Coronary artery (tissue), 2 donors: Measurements from ENCODE around the gene TSACC.

ENCODE experiments used
- DNase-seq: peaks from one replicate; pipeline ENCODE4 v3.0.0-alpha.2; 2017; ENCODE audit warnings: low spot score
- H3K27ac ChIP-seq, 2 donors: fragments of 200-600 bp; sonication (generic); one replicate each; pipeline ENCODE4 v1.5.1; 2016 to 2019
- H3K4me3 ChIP-seq: fragments of 200-600 bp; sonication (generic); 2 replicates; pipeline ENCODE4 v1.5.1; 2016; ENCODE audit warnings: mild to moderate bottlenecking, moderate library complexity
- CTCF ChIP-seq: fragments of 200-600 bp; sonication (generic); IDR thresholded peaks from one replicate; pipeline ENCODE4 v1.5.1; 2019; ENCODE audit warnings: antibody characterized with exemption

Gene TSACC

GRCh38 chr1:156376146-156376545, 37.8 kb downstream of the TSACC start:
- no peak overlapping the region for H3K4me3 ChIP-seq

GRCh38 chr1:156376958-156377919, 38.9 kb downstream of the TSACC start:
- Histone ChIP-seq H3K27ac (no peak overlapping the region), H3K4me3 (no peak overlapping the region)
- DNase-seq = no peak
- no peak for TF ChIP-seq CTCF

More at GRCh38 chr1:156376146-156376545, 37.8 kb downstream of the TSACC start:
- TF ChIP-seq CTCF = no peak
- no peak for DNase-seq
- no peak overlapping the region for H3K27ac ChIP-seq

GRCh38 chr1:156378557-156378956, 40.2 kb downstream of the TSACC start:
- H3K27ac ChIP-seq = no peak overlapping the region
- DNase-seq = no peak
- H3K4me3 ChIP-seq = no peak overlapping the region
- no peak for TF ChIP-seq CTCF

- Histone ChIP-seq H3K4me3 (no peak overlapping the region), H3K27ac (no peak overlapping the region)
- no peak for TF ChIP-seq CTCF
- DNase-seq = no peak
Measured at GRCh38 chr1:156379420-156380165, 41.3 kb downstream of the TSACC start.

GRCh38 chr1:156382561-156382960, 44.2 kb downstream of the TSACC start:
- H3K27ac ChIP-seq = no peak overlapping the region
- no peak for DNase-seq
- TF ChIP-seq CTCF = no peak

GRCh38 chr1:156383023-156383422, 44.7 kb downstream of the TSACC start:
- DNase-seq = no peak
- Histone ChIP-seq H3K4me3 (no peak overlapping the region), H3K27ac (no peak overlapping the region)
- TF ChIP-seq CTCF = peak; percentile 68

More at GRCh38 chr1:156382561-156382960, 44.2 kb downstream of the TSACC start:
- no peak overlapping the region for H3K4me3 ChIP-seq
